Stimulated activated naive CD4-positive, alpha-beta T cell treated with Interleukin-2 at 50 U/mL for 16 hours (primary cell): ENCODE results near the gene TRUB2.

Experiments used
- DNase-seq: peaks from one replicate; lab custom pipeline; 2025; lab: John Stamatoyannopoulos, UW

Gene TRUB2, protein sequence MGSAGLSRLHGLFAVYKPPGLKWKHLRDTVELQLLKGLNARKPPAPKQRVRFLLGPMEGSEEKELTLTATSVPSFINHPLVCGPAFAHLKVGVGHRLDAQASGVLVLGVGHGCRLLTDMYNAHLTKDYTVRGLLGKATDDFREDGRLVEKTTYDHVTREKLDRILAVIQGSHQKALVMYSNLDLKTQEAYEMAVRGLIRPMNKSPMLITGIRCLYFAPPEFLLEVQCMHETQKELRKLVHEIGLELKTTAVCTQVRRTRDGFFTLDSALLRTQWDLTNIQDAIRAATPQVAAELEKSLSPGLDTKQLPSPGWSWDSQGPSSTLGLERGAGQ

DNA sequence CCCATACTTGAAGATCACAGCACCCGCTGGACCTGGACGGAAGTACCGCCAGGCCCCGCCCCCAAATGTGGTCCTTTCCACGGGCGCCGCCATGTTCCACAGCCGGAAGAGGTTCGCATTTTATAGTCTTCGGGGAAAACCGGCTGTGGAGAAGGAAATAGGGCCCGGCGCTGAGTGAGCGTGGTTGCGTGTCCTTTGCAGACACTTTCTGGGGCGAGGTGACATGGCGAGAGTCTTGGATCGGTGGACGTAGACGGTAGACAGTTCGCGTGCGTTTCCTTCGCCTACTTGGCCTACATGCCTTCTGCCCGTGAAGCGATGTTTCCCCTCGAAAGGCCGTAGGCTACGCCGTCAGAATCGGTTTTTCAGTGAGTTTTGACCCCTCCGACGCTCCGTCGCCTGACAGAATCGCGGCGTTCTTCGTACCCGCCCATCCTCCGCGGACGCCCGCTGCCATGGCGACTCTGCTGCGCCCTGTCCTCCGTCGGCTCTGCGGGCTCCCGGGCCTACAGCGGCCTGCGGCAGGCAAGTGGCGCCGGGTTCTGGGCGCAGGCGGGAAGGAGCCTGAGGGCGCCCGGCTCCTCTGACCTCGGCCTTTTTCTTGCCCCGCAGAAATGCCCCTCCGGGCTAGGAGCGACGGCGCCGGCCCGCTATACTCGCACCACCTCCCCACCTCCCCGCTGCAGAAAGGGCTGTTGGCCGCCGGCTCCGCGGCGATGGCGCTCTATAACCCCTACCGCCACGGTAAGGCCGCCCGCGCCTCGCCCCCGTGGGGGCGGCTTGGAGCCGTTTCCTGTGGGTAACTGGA lies at the start of gene TRUB2, which contains the start of gene COQ4:
Gene TRUB2, minus strand, starts transcription at position 44 of the 808 bp plus-strand sequence. Its CDS starts 39 bp downstream, at position 5.
Gene COQ4, plus strand, starts transcription at position 436 of the 808 bp plus-strand sequence. Its CDS starts 20 bp downstream, at position 456.
- peak; percentile 93 for DNase-seq

DNA sequence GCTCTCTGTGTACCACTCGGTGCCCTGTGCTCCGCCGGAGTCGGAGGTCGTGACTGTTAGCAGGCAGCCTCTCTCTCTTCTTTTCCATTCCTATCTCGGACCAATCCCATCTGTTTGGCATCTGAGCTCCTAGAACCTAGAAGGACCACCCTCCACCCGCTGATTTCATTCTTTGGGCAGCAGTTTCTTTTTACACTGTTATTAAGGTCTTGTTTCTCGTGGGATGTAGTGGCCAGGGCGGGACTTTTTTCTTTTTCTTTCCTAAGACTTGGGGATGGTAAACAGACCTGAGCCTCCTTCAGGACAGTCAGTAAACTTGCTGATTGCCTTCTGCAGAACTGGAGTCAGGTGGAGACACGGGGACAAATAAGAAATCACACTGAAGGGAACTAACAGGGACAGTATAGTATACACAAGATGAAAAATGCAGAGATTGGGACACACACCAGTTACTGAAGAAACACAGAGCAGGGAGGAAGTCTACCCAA lies 49.4 kb upstream of the TRUB2 start:
- no peak for DNase-seq

DNA sequence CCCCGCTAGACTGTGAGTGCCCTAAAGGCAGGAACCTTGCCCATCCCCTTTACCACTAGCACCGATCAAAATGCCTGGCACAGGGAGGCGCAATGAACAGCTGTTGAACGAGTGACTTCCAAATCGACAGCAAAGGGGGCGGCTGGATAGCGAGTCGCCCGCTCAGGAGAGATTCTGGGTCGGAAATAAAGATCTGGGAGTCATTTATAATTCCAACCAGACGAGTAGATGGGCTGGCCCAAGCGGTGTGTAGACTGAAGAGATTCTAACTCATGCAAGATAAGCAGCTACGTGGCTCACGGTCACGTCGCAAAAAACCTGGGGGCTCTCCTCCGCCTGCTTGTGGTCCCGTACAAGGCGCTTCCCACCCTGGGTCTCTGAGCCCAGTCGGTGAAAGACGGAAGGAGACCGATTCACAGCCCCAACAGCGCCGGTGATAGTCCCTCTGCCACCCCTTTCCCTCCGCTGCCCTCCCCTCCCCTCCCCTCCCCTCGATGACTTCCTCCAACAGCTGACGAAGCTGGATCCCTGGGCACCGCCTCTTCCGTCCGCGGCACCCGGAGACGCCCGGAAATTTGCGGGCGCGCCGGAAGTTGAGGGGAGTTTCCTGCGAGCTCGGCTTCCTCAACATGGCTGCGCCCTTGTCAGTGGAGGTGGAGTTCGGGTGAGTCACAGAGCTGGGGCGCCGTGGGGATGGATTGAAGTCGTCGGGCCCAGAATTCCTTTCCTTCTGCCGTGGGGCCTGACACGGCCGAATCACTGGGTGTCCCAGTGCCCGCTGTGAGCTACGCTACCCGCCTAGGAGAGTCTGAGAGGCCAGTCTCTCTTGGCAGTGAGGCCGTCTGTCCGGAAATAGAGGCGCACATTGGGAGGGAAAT lies 48.7 kb upstream of the TRUB2 start, which contains the start of gene URM1:
Gene URM1, plus strand, starts transcription at position 623 of the 878 bp plus-strand sequence. Its CDS starts 7 bp downstream, at position 630.
- peak; percentile 96 for DNase-seq

GRCh38 chr9:128370367-128370751 lies 48.1 kb upstream of the TRUB2 start:
- DNase-seq = no peak

- DNase-seq = no peak
Observed at GRCh38 chr9:128369024-128369706, 46.9 kb upstream of the TRUB2 start.

- no peak for DNase-seq
Observed at GRCh38 chr9:128365525-128365924, 43.3 kb upstream of the TRUB2 start.

GRCh38 chr9:128362774-128363173 lies 40.5 kb upstream of the TRUB2 start:
- no peak for DNase-seq

DNA sequence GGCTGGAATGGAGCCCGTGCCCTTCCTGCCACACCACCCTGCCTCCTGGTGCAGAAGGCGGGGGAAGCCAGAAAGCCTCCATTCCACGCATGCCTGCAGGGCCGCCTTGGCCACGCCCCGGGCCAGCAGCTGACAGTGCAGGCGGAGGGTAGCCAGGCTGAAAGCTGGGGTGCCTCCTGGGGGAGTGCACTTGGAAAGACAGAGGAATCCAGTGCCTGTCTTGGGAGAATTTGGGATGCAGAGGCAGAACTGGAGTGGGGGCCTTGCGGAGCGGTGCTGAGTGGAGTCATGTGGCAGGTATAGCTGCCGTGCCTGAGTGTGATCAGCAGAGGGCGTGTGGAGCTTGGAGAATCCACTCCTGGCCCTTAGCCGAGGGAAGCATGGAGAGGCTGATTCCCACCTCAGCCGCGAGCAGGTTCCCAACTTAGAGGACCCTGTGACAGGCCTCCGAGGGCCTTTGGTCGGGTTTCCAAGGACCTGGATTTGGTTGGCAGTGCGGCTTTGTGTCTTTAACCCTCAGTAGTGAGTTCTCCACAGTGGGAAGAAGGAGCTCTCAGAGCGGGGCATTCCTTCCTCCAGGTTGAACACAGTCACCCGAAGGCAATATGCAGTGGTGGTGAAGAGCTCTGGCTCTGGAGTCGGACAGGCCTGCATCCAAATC lies 39.9 kb upstream of the TRUB2 start:
- DNase-seq = peak; percentile 61

GRCh38 chr9:128361296-128361985 lies 39.2 kb upstream of the TRUB2 start:
- no peak for DNase-seq

DNA sequence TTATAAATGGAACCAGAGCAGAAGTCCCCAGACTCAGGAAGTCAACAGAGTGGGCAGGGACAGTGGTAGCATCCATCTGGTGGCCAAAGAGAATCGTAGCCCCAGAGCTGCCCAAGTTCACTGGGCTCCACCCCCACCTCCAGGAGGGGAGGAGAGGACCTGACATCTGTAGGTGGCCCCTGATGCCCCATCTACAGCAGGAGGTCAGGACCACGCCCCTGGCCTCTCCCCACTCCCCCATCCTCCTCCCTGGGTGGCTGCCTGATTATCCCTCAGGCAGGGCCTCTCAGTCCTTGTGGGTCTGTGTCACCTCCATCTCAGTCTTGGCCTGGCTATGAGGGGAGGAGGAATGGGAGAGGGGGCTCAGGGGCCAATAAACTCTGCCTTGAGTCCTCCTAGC lies 38.6 kb upstream of the TRUB2 start:
- DNase-seq = no peak

GRCh38 chr9:128358861-128359260 lies 36.6 kb upstream of the TRUB2 start:
- DNase-seq = no peak

- DNase-seq = no peak
Observed at GRCh38 chr9:128358090-128358489, 35.8 kb upstream of the TRUB2 start.

GRCh38 chr9:128355451-128355850 lies 33.2 kb upstream of the TRUB2 start:
- DNase-seq = no peak

- no peak for DNase-seq
Observed at GRCh38 chr9:128349772-128350171, 27.5 kb upstream of the TRUB2 start.

GRCh38 chr9:128349125-128349524 lies 26.9 kb upstream of the TRUB2 start:
- DNase-seq = no peak

GRCh38 chr9:128344931-128345605 lies 22.8 kb upstream of the TRUB2 start:
- DNase-seq = no peak

- no peak for DNase-seq
Observed at GRCh38 chr9:128343855-128344254, 21.6 kb upstream of the TRUB2 start.

DNA sequence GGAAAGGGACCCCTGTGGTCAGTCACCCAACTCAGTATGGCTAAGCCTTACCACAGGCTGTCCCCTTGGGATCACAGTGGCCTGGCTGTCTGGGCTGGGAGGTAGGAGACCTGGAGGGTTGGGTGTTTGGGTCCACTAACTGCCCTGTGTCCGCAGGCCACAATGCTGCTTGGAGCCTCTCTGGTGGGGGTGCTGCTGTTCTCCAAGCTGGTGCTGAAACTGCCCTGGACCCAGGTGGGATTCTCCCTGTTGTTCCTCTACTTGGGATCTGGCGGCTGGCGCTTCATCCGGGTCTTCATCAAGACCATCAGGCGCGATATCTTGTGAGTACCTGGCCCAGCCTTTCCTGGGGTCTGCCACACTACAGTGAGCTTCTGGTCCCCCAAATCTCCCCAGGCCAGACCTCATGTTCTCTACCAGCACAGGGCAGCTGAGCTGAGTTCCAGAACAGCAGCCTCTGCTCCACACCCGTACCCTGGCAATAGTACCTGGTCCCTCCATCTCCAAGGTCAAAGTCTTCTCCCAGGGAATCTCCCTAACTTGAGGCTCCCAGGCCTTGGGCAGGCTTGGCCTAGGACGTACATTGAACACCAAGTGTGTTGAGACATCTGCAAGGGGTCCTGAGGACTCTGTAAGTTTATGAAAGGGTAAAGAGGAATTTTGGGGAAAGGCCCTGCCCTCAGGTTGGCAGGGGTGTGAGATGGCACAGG lies 20.9 kb upstream of the TRUB2 start:
- no peak for DNase-seq

DNA sequence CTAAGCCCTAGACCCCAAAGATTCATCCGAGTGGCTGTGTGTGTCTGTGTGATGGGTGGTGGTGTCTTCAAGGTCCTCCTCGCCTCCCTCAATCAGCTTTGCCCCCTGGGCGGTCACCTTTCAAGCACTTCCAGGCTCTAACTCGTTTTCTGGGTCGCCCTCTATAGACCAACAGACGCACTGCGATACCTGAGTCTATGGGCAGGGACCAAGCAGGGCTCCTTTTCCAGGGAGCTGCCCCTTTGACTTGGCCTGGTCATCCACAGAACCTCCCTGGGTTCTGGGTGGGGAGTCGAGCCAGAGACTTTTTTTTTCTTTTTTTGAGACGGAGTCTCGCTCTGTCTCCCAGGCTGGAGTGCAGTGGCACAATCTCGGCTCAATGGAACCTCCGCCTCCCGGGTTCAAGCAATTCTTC lies 19.2 kb upstream of the TRUB2 start:
- peak; percentile 66 for DNase-seq
